NCI-H446 treated with DMSO at 0.1 percent for 48 hours (cell line): ENCODE results near the gene TMEM92.
"Not testable (repeated sequence)": the region's sequence is repeated elsewhere in the genome, so short reads cannot be mapped to it uniquely, and the experiment has no call there.

Experiments
- DNase-seq: peaks from one replicate; lab custom pipeline; 2025; lab: John Stamatoyannopoulos, UW

The TMEM92 gene

GRCh38 chr17:50262001-50262794 lies 12.1 kb upstream of the TMEM92 start:
- DNase-seq = no peak

- DNase-seq = no peak
Observed at GRCh38 chr17:50263331-50264262, 10.7 kb upstream of the TMEM92 start.

- DNase-seq = no peak
Observed at GRCh38 chr17:50264263-50265113, 9.8 kb upstream of the TMEM92 start.

GRCh38 chr17:50265212-50265611 lies 9.1 kb upstream of the TMEM92 start:
- no peak for DNase-seq

- DNase-seq = no peak
Observed at GRCh38 chr17:50265690-50266315, 8.5 kb upstream of the TMEM92 start.

GRCh38 chr17:50266384-50267073 lies 7.7 kb upstream of the TMEM92 start:
- DNase-seq = no peak

- DNase-seq = no peak
Observed at GRCh38 chr17:50267074-50267841, 7.0 kb upstream of the TMEM92 start.

- no peak for DNase-seq
Observed at GRCh38 chr17:50268026-50268425, 6.2 kb upstream of the TMEM92 start.

- DNase-seq = no peak
Observed at GRCh38 chr17:50268743-50269275, 5.5 kb upstream of the TMEM92 start.

GRCh38 chr17:50269477-50270434 lies 4.5 kb upstream of the TMEM92 start:
- peak; percentile 5 for DNase-seq

GRCh38 chr17:50270435-50271362 lies 3.6 kb upstream of the TMEM92 start:
- DNase-seq = no peak

GRCh38 chr17:50271363-50271750 lies 2.9 kb upstream of the TMEM92 start:
- not testable (repeated sequence) for DNase-seq

GRCh38 chr17:50272246-50272645 lies 2.0 kb upstream of the TMEM92 start:
- no peak for DNase-seq

- DNase-seq = no peak
Observed at GRCh38 chr17:50272711-50273653, 1.3 kb upstream of the TMEM92 start.

GRCh38 chr17:50273654-50274040 lies 619 bp upstream of the TMEM92 start:
- no peak for DNase-seq

GRCh38 chr17:50274897-50275221 lies 593 bp downstream of the TMEM92 start:
- no peak for DNase-seq

GRCh38 chr17:50275279-50275678 lies 1.0 kb downstream of the TMEM92 start:
- DNase-seq = no peak
